Gastrocnemius medialis (tissue), 4 donors: Measurements from ENCODE around the gene KNDC1.

ENCODE experiments used
- CTCF ChIP-seq, 5 experiments: fragments of 450-650 bp in 3 of 5; fragments of 200-600 bp in 2 of 5; sonication (generic) in 2 of 5; IDR thresholded peaks in 4 of 5; conservative IDR thresholded peaks in 1 of 5; 1 replicate in 4 of 5; 2 replicates in 1 of 5; pipeline ENCODE4 v1.5.1; 2016 to 2019; ENCODE audit warnings: antibody characterized with exemption in 5 of 5, mild to moderate bottlenecking in 3 of 5, moderate library complexity in 3 of 5
- POLR2A ChIP-seq, 2 donors: fragments of 450-650 bp; IDR thresholded peaks; one replicate each; pipeline ENCODE4 v1.6.1; 2017; ENCODE audit warnings: antibody characterized with exemption in 2 of 2, mild to moderate bottlenecking in 2 of 2, moderate library complexity in 2 of 2

- TF ChIP-seq POLR2A (IDR thresholded peaks at IDR 0.05) (no peak), CTCF (IDR thresholded peaks at IDR 0.05 in 4 of 5, conservative IDR thresholded peaks at IDR 0.05 in 1 of 5) (no peak)
These were observed 70.0 kb downstream of the KNDC1 start, which contains the start of gene UTF1 for GRCh38 chr10:133230044-133230361.
